Amniotic stem cell (primary cell): ENCODE data around the gene MAP3K15.

Experiments used
- DNase-seq: peaks from one replicate; lab custom pipeline; 2025; lab: John Stamatoyannopoulos, UW

Gene MAP3K15, protein sequence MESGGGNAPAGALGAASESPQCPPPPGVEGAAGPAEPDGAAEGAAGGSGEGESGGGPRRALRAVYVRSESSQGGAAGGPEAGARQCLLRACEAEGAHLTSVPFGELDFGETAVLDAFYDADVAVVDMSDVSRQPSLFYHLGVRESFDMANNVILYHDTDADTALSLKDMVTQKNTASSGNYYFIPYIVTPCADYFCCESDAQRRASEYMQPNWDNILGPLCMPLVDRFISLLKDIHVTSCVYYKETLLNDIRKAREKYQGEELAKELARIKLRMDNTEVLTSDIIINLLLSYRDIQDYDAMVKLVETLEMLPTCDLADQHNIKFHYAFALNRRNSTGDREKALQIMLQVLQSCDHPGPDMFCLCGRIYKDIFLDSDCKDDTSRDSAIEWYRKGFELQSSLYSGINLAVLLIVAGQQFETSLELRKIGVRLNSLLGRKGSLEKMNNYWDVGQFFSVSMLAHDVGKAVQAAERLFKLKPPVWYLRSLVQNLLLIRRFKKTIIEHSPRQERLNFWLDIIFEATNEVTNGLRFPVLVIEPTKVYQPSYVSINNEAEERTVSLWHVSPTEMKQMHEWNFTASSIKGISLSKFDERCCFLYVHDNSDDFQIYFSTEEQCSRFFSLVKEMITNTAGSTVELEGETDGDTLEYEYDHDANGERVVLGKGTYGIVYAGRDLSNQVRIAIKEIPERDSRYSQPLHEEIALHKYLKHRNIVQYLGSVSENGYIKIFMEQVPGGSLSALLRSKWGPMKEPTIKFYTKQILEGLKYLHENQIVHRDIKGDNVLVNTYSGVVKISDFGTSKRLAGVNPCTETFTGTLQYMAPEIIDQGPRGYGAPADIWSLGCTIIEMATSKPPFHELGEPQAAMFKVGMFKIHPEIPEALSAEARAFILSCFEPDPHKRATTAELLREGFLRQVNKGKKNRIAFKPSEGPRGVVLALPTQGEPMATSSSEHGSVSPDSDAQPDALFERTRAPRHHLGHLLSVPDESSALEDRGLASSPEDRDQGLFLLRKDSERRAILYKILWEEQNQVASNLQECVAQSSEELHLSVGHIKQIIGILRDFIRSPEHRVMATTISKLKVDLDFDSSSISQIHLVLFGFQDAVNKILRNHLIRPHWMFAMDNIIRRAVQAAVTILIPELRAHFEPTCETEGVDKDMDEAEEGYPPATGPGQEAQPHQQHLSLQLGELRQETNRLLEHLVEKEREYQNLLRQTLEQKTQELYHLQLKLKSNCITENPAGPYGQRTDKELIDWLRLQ (N-terminal part only)

DNA sequence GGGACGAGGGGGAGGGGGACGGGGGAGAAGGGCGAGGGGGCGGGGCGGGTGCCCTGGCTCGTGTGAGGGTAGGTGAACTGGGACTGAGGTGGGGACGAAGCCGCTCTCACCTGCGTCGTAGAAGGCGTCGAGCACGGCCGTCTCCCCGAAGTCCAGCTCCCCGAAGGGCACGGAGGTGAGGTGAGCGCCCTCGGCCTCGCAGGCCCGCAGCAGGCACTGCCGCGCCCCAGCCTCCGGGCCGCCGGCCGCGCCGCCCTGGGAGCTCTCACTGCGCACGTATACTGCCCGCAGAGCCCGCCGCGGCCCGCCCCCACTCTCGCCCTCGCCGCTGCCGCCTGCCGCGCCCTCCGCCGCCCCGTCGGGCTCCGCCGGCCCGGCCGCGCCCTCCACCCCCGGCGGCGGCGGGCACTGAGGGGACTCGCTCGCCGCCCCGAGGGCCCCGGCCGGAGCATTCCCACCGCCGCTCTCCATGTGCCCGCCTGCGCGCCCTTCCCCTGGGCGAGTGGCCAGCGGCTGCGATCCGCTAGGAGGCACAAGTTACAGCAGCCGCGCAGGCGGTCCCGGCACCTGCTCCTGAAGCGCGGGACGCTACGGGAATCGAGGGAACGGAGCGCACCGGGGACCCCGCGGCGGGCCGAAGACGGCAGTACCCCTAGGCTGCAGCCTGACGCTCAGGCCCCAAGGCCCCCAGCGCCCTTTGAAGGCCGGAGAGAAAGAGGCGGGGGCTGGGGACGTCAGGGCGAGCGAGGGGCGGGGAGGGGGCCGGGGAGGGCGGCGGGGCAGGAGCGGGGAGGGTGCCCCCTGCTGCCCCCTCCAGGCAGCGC lies at the start of gene MAP3K15:
MAP3K15 (minus strand) TSS at position 718 of the 824 bp plus-strand sequence; CDS start at position 471, 247 bp downstream.
- DNase-seq = no peak

DNA sequence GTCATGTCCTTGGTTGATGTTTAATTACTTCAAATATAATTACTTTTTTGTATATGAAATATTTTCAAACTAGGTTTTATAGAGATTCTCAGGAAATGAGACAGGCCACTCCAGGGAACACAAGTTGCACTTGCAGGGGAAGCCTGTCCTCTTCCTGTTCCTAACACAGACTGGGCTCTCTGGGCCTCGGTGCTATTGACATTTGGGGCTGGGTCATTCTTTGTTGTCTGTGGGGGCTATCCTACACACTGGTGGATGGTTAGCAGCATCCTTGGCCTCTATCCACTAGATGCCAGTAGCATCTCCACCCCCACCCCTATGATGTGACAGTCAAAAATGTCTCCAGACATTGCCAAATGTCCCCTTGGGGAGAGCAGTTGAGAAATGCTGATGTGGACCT lies 49.3 kb upstream of the MAP3K15 start:
- no peak for DNase-seq

DNA sequence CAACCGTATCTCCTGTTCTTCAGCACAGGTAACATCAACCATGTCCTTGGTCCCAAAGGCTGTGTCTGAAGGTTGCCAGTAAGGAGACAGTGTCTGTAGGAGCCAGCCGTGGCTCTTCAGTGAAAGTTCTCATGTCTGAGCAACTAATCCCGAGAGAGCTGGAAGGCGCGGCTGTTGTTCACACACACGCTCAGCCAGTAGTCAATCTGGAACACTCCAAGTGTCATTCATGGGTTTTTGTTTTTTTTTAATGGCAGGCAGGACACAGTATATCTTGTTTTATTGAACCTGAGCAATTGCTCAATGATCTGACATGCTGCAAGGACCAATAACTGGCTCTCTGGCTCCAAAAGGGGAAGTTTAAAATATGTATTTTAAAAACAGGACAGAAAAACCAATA lies 48.4 kb upstream of the MAP3K15 start:
- DNase-seq = no peak

DNA sequence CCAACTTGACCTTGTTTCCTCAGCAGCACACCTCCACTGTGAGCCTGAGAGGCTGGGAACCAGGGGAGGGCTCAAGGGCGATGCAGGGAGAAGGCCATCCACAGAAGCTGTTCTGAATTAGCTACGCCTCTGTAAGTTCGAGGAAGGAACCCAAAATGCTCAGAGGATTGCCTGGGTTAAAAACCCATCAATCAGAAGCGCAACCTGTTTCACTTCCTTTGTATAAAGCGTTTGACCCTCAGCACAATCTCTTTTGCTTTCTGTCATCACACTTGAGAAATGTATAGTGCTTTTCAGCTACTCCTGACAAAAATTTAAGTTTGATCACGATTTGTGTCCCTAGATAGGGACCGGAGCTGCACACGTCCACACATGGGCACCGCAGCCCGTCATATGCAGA lies 48.0 kb upstream of the MAP3K15 start:
- no peak for DNase-seq

DNA sequence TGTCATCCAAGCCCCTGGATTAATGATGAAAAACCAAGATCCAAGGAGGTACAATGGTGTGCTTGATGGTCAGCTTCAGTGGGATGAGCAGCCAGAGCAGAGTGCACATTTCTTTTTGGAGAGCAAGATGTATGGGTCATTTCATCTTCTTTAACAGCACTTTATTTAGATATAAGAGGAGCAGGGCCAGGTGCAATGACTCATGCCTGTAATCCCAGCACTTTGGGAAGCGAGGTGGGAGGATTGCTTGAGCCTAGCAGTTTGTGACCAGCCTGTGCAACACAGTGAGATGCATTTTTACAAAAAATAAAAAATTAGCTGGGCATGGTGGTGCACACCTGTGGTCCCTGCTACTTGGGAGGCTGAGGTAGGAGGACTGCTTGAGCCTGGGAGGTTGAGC lies 45.3 kb upstream of the MAP3K15 start:
- DNase-seq = no peak

DNA sequence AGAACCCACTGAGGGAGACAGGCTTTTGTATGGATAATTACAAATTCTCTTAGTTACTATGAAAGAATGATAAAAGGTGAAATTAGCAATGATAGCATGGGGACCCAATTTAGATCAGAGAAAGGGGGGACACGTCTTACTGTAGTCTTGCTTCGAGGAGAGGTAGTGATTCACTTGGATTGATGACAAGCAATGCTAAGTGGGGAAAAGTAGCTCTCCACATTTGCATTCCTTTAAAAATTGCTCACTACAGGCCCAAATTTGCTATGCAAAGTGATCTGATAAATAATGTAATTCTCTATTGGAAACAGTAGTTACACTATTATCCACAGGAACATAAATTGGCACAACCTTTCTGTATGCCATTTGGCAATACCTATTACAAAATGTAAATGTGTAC lies 42.5 kb upstream of the MAP3K15 start:
- no peak for DNase-seq

DNA sequence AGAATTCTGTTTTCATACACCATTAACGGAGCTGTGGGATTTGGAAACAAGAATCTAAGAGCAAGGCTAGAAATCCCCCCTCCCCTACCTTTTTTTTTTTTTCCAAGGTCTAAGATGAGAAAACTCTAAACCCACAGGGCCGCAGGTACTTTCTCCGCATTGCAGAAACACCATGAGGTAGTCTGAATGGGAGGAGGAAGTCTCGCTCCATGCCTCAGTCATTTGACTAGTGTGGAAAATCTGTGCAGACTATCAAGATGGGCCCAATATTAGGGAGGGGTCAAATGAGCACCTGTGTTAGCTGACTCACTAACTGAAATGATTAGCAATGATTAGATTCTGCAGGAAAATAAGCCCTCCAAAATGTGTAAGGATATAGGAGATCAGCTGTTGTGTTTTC lies 40.9 kb upstream of the MAP3K15 start:
- no peak for DNase-seq

DNA sequence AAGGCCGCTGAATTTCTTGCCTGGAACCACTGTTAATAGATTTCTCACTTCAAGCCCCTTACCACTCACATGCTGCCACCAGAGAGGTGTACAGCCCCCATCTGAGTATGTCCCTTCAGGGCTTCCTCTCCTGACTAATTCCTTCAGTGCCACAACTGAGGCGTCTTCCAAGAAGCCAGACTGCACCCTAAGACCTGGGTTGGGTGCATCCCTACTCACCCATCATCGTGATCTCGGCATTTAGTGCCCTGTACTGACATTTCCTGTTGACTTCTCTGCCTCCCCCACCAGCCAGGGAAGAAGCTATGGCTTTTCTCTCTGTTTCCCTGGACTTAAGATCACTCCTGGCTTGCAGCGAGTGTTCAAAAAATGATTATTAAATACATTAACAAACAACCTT lies 40.4 kb upstream of the MAP3K15 start:
- no peak for DNase-seq

DNA sequence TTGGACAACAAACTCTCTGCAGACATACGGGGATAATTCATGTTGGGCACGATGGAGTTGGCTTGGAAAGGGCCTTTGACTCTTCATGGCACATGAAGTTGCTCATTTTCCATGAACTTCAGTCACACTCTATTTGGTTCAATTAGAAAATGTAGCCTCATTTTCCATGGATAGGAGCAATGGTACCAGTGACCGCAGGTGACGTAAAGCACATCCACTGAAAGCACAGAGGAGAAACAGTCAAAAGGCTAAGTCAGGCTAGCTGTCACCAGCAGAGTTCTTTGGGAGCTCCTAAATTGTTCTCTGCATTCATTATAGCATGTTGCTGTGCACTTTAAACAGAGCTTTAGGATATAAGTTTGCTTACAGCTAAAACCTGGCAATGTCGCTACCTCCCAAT lies 39.9 kb upstream of the MAP3K15 start:
- DNase-seq = no peak

DNA sequence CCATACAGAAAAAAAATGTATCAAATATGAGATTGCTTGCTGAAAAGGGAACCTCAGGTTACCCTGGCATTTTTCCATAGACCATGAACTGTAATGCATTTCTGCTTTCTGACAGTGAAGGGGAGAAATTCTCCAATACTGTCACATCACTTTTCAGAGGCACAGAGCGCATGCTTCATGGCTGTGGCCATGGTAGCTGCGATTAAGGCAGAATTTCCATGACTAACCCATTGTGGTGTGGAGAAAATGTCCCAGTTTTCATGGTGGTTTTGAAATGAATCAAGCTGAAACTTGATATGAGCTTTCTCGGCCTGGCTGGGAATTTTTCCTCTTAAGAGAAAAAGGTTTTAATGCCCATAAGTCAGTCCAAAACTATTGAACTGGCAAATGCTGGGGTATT lies 39.5 kb upstream of the MAP3K15 start:
- peak; percentile 53 for DNase-seq

DNA sequence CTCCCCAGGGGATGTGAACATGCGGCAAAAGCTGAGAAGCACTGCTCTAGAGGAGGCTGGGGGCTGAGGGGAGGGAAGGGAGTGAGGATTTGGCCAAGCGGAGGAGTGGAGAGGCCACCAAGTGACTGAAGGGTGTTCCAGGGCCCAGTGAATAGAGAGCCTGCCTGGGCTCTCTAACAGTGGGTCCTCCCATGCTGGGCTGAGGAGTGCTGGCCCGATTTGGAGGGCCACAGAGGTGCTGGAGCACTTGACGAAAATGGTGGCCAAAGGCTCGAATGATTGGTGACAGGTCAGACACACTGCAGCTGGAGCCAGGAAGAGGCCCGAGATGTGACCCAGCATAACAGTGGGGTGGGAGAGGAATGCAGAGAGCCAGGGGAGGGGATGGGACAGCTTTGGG lies 37.5 kb upstream of the MAP3K15 start:
- no peak for DNase-seq

DNA sequence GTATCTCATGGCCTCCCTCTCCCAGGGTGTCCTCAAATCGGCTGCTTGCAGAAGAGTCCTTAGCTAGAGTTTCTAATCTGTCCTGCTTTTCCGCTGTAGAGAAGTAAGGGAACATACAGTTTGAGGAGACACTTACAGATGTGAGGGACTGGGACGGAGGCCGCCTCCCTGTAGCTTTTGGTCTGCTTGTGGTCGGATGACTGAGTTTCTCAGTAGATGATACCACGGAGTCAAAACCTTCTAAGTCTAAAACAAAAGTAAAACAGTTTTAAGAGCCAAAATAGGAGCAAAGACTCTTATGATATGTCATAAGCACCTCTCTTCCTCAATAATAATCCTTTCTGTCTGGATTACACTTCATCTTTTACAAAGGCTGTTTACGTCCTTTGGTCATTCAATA lies 34.5 kb upstream of the MAP3K15 start:
- DNase-seq = no peak

DNA sequence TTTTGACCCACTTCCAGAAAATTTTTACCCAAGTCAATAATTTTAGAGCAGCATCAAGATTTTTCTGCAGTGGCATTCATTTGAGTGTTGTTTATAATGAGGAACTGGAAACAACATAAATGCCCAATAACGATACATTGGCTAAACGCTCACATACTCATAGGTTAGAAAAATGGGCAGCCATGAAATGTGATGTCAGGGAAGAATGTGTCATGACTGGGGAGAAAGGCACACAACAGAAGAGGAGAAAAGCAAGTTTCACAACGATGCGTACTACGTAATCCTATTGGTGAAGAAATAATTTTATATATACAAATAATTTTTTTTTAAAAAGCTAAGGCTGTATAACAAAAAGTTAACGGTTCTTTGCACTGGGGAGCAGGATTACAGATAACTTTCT lies 33.6 kb upstream of the MAP3K15 start:
- no peak for DNase-seq

DNA sequence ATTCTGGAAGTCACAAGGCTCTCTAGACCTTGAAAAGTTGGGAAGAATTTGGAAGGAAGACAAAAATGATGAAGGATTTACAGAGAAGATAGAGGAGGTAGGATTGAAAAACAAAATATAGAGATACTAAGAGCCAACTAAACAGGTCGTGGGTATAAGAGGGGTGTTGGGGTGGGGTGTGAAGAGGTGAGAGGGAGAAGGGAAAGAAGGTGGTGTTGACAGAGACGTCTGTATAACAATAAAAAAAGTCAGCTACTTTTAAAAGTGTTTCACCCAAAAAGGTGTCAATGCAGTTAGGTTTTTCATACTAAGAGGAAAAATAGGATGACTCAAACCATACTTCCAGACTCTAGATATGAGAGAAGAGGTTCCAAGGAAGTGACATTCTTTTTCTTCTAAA lies 33.0 kb upstream of the MAP3K15 start:
- no peak for DNase-seq

DNA sequence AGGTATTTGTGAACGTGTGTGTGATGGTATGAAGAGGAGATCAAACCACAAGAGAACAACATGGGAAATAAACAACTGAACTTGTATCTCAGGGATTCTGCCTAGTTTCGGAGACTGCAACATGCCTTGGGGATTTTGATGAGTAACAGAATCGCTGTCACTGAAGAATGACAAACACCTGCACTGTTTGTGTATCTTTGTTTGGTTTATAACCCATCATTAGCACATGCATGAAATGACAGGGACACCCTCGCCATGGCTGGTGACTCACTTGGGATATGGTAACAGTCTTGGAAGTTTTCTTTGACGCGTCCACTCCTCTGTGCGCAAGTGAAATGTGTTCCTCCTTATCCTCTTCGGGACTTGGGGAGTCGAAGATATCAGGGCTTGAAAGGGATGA lies 30.3 kb upstream of the MAP3K15 start:
- DNase-seq = no peak

DNA sequence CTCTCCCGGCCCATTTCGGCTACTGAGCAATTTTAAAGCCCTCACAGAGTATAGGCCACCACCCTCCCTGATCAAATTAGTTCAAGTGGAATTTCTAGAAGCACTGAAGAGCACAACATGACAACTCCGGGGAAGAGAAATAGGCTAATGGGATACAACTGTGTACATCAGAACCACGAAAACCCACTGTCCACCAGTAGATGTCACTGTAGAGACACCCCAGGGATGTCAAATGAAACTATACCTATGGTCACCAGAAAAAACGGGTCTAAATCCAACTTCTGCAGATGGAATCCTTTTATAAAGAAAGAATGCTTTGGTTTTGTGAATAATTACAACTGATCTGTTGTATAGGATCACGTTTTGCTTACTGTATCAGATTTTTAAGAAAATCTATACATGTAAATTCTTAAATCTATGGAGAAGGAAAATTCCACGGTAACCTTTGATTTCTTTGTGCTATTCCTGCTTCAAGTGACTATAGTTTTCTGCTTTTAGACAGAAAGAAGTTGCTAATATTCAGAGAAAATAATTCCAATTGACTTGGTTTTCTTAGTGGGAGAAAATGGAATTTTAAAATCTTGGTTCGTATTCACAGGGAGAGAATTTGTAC lies 29.5 kb upstream of the MAP3K15 start:
- DNase-seq = no peak

DNA sequence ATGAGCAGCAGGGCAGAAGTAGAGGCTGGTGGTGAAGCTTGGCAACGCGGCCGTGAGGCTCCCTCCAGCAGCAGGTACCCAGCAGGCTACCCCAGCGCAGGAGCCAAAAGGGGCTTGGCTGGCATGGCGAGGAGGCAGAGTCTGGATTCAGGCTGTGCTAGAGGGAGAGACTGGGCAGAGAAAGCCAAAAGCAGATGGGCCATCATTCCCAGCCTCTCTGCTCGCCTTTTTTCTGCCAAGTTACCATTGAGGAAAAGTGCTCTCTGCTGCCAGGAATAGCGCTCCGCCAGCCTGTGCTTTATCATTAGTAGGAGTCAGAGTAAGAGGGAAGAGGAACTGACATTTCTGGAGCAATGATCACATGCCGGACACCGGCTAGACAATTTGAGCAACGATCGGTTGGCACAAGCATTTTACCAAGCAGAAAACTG lies 28.7 kb upstream of the MAP3K15 start:
- no peak for DNase-seq

DNA sequence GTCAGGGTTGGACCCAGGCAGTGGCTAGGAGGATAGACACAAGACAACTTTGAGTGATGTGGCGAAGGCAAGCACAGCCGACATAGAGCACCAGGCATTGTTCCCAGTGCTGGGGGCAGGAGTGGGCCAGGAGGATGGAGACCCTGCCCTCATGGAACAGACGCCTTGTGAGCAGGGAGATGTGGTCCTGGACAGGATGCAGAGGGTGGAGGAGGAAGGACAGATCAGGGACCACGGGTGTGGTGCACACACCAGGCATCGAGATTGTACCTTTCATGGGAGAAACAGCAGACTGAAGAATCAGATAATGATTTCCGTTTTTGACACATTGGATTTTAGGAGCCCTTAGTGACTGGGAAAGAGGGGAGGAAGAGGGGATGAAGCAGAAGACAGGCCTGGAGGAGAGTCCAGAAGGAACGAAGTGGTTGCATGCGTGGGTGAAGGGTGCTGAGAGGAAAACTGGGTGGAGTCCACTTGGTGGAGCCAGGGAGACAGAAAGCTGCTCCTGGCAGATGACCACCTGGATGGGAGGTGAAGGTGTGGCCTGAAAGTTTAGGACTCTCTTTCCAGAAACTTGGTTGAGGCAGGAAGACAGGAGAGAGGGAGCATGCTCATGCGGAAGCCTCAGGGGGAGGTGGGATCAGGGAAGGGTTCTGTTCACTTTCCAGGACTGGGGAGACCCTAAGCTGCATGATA lies 27.9 kb upstream of the MAP3K15 start:
- no peak for DNase-seq

DNA sequence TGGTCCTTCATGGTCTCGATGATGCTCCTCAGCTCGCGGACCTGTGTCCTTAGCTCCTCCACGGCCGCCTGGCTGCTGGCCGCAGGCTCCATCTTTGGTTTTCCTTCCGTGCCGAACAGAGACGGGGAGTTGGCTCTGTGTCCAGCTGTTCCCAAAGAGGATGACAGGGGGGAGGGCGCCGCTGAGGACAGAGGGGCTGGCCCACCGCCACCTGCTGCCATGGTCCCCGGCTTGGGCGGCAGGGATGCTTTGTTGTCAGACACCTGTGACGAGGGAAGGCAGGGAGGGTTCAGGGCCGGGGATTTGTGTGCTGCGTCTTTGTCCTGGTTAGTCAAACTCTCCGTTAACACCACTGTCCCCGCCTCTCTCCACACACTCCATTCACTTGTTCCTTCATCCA lies 26.6 kb upstream of the MAP3K15 start:
- no peak for DNase-seq

DNA sequence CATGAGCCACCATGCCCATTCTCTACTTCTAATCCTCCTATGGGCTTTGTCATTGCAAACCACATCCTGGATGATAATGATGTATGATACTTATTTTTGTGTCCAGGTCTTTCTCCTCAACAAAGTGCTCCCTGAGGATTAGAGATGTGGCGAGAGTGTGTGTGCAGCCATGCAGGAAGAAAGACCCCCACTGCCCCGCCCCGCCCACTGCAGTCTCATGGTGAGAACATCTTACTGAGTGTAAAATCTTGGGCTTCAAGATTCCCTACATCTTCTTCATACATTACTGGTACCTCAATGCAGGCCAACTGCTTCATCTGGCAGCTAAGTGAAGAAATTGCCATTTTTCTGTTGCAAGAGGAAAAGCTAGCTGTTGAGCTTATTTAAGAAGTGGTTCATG lies 25.9 kb upstream of the MAP3K15 start:
- no peak for DNase-seq

DNA sequence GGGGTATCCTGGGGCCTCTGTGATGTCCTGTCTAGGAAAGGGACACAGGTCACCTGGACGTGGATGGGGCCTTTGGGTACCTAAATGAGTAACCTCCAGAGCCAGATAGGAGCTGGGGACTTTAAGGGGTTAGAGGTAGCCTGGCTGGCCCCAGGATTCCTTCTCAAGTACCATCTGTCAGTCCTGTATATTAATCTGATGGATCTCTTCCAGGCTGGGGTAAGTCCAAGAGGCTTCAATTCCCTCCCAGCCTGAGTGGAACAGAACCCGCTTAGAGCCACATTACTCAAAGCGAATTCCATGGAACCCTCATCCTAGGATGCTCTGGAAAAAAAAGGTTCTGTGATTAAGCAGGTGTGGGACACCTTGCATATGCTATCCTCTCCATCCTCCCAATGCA lies 24.8 kb upstream of the MAP3K15 start:
- DNase-seq = no peak
